GM10266 (cell line): ENCODE measurements around the gene ZNF784.

Experiments
- DNase-seq: peaks from one replicate; pipeline ENCODE4 v3.0.0; 2012; ENCODE audit errors: extremely low spot score
- TF ChIP-seq, protein P1 (sequence below): IDR thresholded peaks from 2 replicates; pipeline ENCODE4 v1.5.1; 2012; ENCODE audit warnings: mild to moderate bottlenecking, low read depth; ENCODE audit not compliant: control insufficient read depth, insufficient read depth; ENCODE audit errors: missing control alignments

Gene ZNF784

GRCh38 chr19:55625004-55625326 is 599 bp upstream of the ZNF784 start:
- DNase-seq, result no peak
- TF ChIP-seq, protein P1, sequence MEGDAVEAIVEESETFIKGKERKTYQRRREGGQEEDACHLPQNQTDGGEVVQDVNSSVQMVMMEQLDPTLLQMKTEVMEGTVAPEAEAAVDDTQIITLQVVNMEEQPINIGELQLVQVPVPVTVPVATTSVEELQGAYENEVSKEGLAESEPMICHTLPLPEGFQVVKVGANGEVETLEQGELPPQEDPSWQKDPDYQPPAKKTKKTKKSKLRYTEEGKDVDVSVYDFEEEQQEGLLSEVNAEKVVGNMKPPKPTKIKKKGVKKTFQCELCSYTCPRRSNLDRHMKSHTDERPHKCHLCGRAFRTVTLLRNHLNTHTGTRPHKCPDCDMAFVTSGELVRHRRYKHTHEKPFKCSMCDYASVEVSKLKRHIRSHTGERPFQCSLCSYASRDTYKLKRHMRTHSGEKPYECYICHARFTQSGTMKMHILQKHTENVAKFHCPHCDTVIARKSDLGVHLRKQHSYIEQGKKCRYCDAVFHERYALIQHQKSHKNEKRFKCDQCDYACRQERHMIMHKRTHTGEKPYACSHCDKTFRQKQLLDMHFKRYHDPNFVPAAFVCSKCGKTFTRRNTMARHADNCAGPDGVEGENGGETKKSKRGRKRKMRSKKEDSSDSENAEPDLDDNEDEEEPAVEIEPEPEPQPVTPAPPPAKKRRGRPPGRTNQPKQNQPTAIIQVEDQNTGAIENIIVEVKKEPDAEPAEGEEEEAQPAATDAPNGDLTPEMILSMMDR, result no peak

DNA sequence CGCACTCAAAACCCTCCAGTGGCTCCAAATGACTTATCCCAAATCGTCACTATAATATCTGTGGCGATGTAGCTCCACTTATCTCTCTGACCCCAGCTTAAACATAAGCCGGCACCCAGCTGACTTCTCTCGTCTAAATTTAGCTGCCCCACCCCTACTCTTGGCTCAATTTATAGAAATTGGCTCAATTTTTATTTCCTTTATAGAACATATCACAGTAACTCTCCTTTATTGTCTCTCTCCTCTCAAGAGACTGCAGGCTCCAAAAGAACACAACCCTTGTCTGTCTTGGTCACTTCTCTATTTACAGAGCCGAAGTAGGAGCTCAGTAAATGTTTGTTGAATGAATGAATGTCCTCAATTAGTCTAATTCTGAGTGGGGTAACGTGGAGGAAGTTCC is 805 bp downstream of the ZNF784 start:
- TF ChIP-seq, protein P1, result no peak
- DNase-seq, result no peak

- TF ChIP-seq, protein P1, result no peak
- peak; percentile 13 for DNase-seq
These were observed 1.2 kb downstream of the ZNF784 start for GRCh38 chr19:55623130-55623529.

- TF ChIP-seq, protein P1, result no peak
These were observed 2.0 kb downstream of the ZNF784 start for GRCh38 chr19:55622242-55622969.

DNA sequence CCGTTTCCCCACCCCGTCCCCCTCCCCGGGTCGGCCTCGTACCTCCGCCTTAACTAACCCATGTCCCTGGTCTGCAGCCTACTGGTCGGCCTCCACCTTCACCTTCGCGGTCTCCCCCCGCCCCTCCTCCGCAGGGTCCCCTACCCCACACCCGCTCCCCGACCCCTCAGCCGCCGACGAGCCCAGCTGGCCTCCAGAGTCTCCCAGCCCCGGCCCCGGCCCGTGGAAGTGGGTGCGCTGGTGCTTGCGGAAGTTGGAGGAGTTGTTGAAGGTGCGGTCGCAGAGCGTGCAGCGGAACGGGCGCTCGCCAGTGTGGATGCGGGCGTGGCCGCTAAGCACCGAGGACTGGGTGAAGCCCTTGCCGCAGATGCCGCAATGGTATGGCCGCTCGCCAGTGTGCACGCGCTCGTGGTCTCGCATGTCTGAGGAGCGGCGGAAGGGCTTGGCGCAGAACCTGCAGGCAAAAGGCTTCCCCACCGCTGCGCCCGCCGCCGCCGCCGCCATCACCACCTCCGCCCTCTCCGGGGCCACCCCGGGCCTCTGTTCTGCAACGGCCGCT is 2.6 kb downstream of the ZNF784 start:
- no peak for DNase-seq
- TF ChIP-seq, protein P1, result no peak

More at GRCh38 chr19:55622242-55622969, 2.0 kb downstream of the ZNF784 start:
- peak; percentile 32 for DNase-seq

- TF ChIP-seq, protein P1, result no peak
- no peak for DNase-seq
These were observed 3.1 kb downstream of the ZNF784 start for GRCh38 chr19:55621205-55621672.
